ENCODE results near the gene SGMS1.
"Not testable (repeated sequence)": the region's sequence is repeated elsewhere in the genome, so short reads cannot be mapped to it uniquely, and the experiment has no call there.

Gene SGMS1

GRCh38 chr10:50623663-50624412 is at the start of gene SGMS1:
Gene SGMS1, minus strand, starts transcription at chr10:50623956. Its CDS starts 279,842 bp downstream, at chr10:50344114.
- DNase-seq (ENCODE audit: low read depth), result peak; percentile 92
- peak within 1 kb of the TSS; percentile 84 for H3K4me3 ChIP-seq (ENCODE audit: low read length)
- TF ChIP-seq, protein P1, sequence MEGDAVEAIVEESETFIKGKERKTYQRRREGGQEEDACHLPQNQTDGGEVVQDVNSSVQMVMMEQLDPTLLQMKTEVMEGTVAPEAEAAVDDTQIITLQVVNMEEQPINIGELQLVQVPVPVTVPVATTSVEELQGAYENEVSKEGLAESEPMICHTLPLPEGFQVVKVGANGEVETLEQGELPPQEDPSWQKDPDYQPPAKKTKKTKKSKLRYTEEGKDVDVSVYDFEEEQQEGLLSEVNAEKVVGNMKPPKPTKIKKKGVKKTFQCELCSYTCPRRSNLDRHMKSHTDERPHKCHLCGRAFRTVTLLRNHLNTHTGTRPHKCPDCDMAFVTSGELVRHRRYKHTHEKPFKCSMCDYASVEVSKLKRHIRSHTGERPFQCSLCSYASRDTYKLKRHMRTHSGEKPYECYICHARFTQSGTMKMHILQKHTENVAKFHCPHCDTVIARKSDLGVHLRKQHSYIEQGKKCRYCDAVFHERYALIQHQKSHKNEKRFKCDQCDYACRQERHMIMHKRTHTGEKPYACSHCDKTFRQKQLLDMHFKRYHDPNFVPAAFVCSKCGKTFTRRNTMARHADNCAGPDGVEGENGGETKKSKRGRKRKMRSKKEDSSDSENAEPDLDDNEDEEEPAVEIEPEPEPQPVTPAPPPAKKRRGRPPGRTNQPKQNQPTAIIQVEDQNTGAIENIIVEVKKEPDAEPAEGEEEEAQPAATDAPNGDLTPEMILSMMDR (IDR thresholded peaks at IDR 0.05; ENCODE audit: insufficient read depth, low read depth, low read length, missing control alignments), result no peak

- DNase-seq (ENCODE audit: low read depth), result not testable (repeated sequence)
Measured at GRCh38 chr10:50672152-50672551, 48.4 kb upstream of the SGMS1 start.

GRCh38 chr10:50671645-50672044 is 47.9 kb upstream of the SGMS1 start:
- DNase-seq (ENCODE audit: low read depth); H3K4me3 ChIP-seq (ENCODE audit: low read length): not testable (repeated sequence)

More at GRCh38 chr10:50672152-50672551, 48.4 kb upstream of the SGMS1 start:
- not testable (repeated sequence) for H3K4me3 ChIP-seq (ENCODE audit: low read length)

DNA sequence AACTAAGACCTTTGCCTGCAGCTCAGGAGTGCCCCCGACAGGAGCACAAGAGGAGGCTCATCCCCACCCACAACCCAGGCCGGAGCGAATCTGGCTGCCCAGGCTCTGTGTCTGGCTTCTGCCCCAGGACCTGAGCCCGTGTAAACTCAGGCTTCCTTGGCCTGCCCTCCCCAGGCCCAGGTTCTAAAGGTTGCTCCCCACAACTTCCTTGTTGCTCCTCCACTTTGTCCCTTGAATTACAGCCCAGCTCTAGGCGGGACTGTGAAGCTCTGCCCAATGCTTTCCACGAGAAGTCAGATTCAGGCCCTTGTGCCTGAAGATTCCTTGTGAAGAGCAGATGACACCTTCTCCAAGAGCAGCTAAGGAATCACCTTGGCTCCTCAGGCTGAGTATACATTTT is 46.2 kb upstream of the SGMS1 start:
- DNase-seq (ENCODE audit: low read depth), result not testable (repeated sequence)

GRCh38 chr10:50667353-50667752 is 43.6 kb upstream of the SGMS1 start:
- not testable (repeated sequence) for DNase-seq (ENCODE audit: low read depth)

More for the DNA sequence above, 46.2 kb upstream of the SGMS1 start:
- H3K4me3 ChIP-seq (ENCODE audit: low read length), result not testable (repeated sequence)

GRCh38 chr10:50662420-50662819 is 38.7 kb upstream of the SGMS1 start:
- DNase-seq (ENCODE audit: low read depth); H3K4me3 ChIP-seq (ENCODE audit: low read length): not testable (repeated sequence)

More at GRCh38 chr10:50667353-50667752, 43.6 kb upstream of the SGMS1 start:
- H3K4me3 ChIP-seq (ENCODE audit: low read length), result not testable (repeated sequence)

GRCh38 chr10:50661563-50661962 is 37.8 kb upstream of the SGMS1 start:
- H3K4me3 ChIP-seq (ENCODE audit: low read length); DNase-seq (ENCODE audit: low read depth): not testable (repeated sequence)

GRCh38 chr10:50659865-50660730 is 36.3 kb upstream of the SGMS1 start:
- peak; percentile 58 for DNase-seq (ENCODE audit: low read depth)
- peak overlapping the region; percentile 56 for H3K4me3 ChIP-seq (ENCODE audit: low read length)
- TF ChIP-seq, protein P1 (IDR thresholded peaks at IDR 0.05; ENCODE audit: insufficient read depth, low read depth, low read length, missing control alignments), result peak; percentile 56

GRCh38 chr10:50659016-50659864 is 35.5 kb upstream of the SGMS1 start:
- H3K4me3 ChIP-seq (ENCODE audit: low read length), result peak overlapping the region; percentile 56
- DNase-seq (ENCODE audit: low read depth), result not testable (repeated sequence)

DNA sequence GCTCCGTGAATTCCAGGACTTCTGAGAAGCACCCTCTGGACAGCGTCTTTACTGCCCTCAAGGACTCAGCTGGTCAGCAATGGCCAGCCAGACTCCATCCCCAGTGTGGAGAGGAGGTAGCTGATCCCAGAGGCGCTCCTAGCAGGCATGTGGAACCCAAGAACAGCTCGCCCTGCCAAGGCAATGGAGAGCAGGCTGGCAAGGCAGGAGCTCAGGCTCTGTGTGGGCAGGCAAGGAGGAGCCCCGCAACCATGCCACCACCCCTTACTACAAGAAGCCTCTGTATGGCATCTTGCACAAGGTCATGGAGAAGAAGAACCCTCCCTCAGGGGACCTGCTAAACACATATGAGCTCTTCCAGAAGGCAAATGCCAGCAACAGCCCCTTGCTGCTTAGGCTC is 34.4 kb upstream of the SGMS1 start:
- TF ChIP-seq, protein P1 (IDR thresholded peaks at IDR 0.05; ENCODE audit: insufficient read depth, low read depth, low read length, missing control alignments), result no peak
- DNase-seq (ENCODE audit: low read depth), result no peak
- no peak overlapping the region for H3K4me3 ChIP-seq (ENCODE audit: low read length)

Data from epithelial cell of esophagus (primary cell).